HG02973 (cell line): Measurements from ENCODE around the gene PPIA.
"Not testable (repeated sequence)": the region's sequence is repeated elsewhere in the genome, so short reads cannot be mapped to it uniquely, and the experiment has no call there.

Experiments used
- ATAC-seq: cut with Tn5 transposase; IDR thresholded peaks from one replicate; pipeline ENCODE4 v1.9.1; 2021; ENCODE audit warnings: moderate library complexity; ENCODE audit not compliant: unreplicated experiment

Gene PPIA

GRCh38 chr7:44819292-44819691, 22.8 kb downstream of the PPIA start:
- ATAC-seq: no peak

GRCh38 chr7:44823255-44823781, 26.8 kb downstream of the PPIA start:
- no peak for ATAC-seq

- no peak for ATAC-seq
Observed at GRCh38 chr7:44824894-44825526, 28.5 kb downstream of the PPIA start.

GRCh38 chr7:44827567-44827966, 31.1 kb downstream of the PPIA start:
- no peak for ATAC-seq

- ATAC-seq: no peak
Observed at GRCh38 chr7:44838751-44839150, 42.3 kb downstream of the PPIA start.

- not testable (repeated sequence) for ATAC-seq
Observed at GRCh38 chr7:44842675-44843074, 46.2 kb downstream of the PPIA start.

GRCh38 chr7:44843440-44843839, 47.0 kb downstream of the PPIA start:
- not testable (repeated sequence) for ATAC-seq

- no peak for ATAC-seq
Observed at GRCh38 chr7:44845451-44845850, 49.0 kb downstream of the PPIA start.

- not testable (repeated sequence) for ATAC-seq
Observed at GRCh38 chr7:44846390-44846789, 49.9 kb downstream of the PPIA start.

GRCh38 chr7:44846816-44847508, 50.5 kb downstream of the PPIA start:
- no peak for ATAC-seq

GRCh38 chr7:44847509-44847919, 51.0 kb downstream of the PPIA start:
- ATAC-seq: peak; percentile 68

- peak; percentile 78 for ATAC-seq
Observed at GRCh38 chr7:44847920-44848634, 51.6 kb downstream of the PPIA start, which contains the start of gene H2AZ2. Gene H2AZ2, minus strand, starts transcription at chr7:44848087. Its CDS starts 116 bp downstream, at chr7:44847971.

- no peak for ATAC-seq
Observed at GRCh38 chr7:44849259-44849884, 52.9 kb downstream of the PPIA start.

GRCh38 chr7:44849885-44850544, 53.5 kb downstream of the PPIA start:
- ATAC-seq: no peak

- no peak for ATAC-seq
Observed at GRCh38 chr7:44852590-44852989, 56.1 kb downstream of the PPIA start.
